CD4-positive, CD25-positive, alpha-beta regulatory T cell (primary cell): ENCODE results near the gene E2F1. TPM values are rescaled to one million over a fixed set of nuclear protein-coding genes. Genes with fewer than 3 reads are reported as not detected.

Experiments
- ATAC-seq, 2 donors: fragments of 150-1000 bp; cut with Tn5 transposase; one replicate each; pipeline ENCODE4 v1.10.0; 2021; ENCODE audit warnings: low read depth in 2 of 2, moderate number of reproducible peaks in 2 of 2, moderate library complexity in 1 of 2
- DNase-seq, 3 donors: peaks; one replicate each; pipeline versions ENCODE4 v3.0.0 to v3.0.0-alpha.2; 2012 to 2022; ENCODE audit warnings: mixed read lengths in 1 of 3
- H3K27ac ChIP-seq: one replicate; pipeline ENCODE4 v1.7.0; 2013; ENCODE audit warnings: mild to moderate bottlenecking, low read length; ENCODE audit not compliant: insufficient read depth, poor library complexity, severe bottlenecking
- H3K27me3 ChIP-seq: one replicate; pipeline ENCODE4 v1.7.0; 2013; ENCODE audit warnings: low read length; ENCODE audit not compliant: control insufficient read depth, insufficient read depth
- H3K36me3 ChIP-seq: one replicate; pipeline ENCODE4 v1.7.0; 2013; ENCODE audit warnings: mild to moderate bottlenecking, low read length, moderate library complexity; ENCODE audit not compliant: control insufficient read depth, insufficient read depth
- H3K4me1 ChIP-seq: 2 replicates; pipeline ENCODE4 v1.7.0; 2013; ENCODE audit warnings: mild to moderate bottlenecking, low read length; ENCODE audit not compliant: insufficient read depth, control insufficient read depth, poor library complexity, severe bottlenecking
- H3K4me3 ChIP-seq: one replicate; pipeline ENCODE4 v1.7.0; 2013; ENCODE audit warnings: low read depth, mild to moderate bottlenecking, low read length, moderate library complexity
- H3K9me3 ChIP-seq, 2 experiments: 1 replicate in 1 of 2; 2 replicates in 1 of 2; pipeline ENCODE4 v1.7.0; 2013; ENCODE audit warnings: low read length in 2 of 2, mild to moderate bottlenecking in 1 of 2, moderate library complexity in 1 of 2; ENCODE audit not compliant: control insufficient read depth in 2 of 2
- H3K27ac Mint-ChIP-seq, 3 donors: one replicate each; pipeline ENCODE4 v1.8.0; 2020 to 2022; ENCODE audit warnings: mild to moderate bottlenecking in 3 of 3, mixed read lengths in 3 of 3, moderate library complexity in 2 of 3
- H3K27me3 Mint-ChIP-seq: one replicate; pipeline ENCODE4 v1.8.0; 2022; ENCODE audit warnings: mild to moderate bottlenecking, mixed read lengths
- H3K36me3 Mint-ChIP-seq: one replicate; pipeline ENCODE4 v1.8.0; 2020; ENCODE audit warnings: mixed read lengths
- H3K4me1 Mint-ChIP-seq, 4 donors: one replicate each; pipeline ENCODE4 v1.8.0; 2020 to 2022; ENCODE audit warnings: mixed read lengths in 4 of 4, mild to moderate bottlenecking in 1 of 4
- H3K4me3 Mint-ChIP-seq, 4 donors: one replicate each; pipeline ENCODE4 v1.8.0; 2020 to 2022; ENCODE audit warnings: mild to moderate bottlenecking in 4 of 4, mixed read lengths in 4 of 4, moderate library complexity in 3 of 4
- H3K9me3 Mint-ChIP-seq, 7 donors: one replicate each; pipeline ENCODE4 v1.8.0; 2020 to 2022; ENCODE audit warnings: mixed read lengths in 7 of 7, mild to moderate bottlenecking in 3 of 7, moderate library complexity in 2 of 7
- polyA plus RNA-seq, 4 donors: library from polyadenylated mRNA; unstranded; fragments of 300-500 nt; fragmentation: Illumina TruSeq; gene quantifications; one replicate each; pipeline ENCODE4 v1.2.3, GENCODE V29; 2021
- total RNA-seq: library from RNA; stranded (reverse); gene quantifications from one replicate; pipeline ENCODE4 v1.2.3, GENCODE V29; 2022

The E2F1 gene
- total and polyA plus RNA-seq, 5 donors from 2014 or later, result 0.48 to 3.1 (median 0.94) TPM

DNA sequence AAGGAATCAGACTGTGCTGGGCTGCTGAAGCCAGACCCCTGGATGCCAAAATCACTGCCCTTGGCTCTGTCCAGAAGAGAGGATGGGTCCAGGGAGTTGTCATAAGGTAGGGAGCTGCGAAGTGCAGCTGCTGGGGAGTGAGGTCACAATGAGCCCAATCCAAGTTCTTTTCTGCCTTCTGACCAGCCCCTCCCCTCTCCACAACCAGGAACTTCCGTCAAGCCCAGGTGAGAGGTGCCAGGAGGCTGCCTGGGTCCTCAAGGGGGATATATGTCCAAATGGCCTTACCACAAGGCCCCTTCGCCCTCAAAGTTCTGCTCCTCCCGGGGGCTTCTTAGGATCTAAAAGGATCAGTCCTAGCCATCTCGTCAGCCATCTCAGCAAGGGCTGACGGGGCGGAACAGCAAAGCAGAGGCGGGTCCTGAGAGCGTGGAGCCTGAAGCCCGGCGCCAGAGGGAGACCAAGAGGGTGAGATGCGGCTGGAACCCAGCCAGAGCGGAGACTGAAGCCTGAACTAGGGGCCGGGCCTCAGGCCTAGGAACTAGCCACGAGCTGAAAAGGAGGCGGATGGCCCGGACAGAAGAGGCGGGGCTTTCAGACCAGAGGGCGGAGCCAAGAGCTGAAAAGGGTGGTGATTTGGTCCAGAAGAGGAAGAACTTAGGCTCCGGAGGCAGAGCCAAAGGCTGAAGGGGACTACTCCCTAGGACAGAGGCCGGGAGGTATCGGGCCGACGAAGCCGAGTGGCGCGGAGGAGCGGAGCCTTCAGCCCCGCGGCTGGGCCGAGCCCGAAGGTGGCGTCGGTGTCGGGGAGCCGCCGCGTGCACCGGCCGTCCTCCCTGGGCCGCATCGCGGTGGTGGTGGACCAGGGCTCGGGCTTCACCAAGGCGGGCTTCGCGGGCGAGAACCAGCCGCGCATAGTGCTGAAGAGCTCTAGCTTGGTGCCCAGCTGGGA, 19.6 kb downstream of the E2F1 start, which contains the start of gene ACTL10:
ACTL10 (plus strand) TSS at position 651 of the 952 bp plus-strand sequence. CDS start 555 bp downstream, outside the sequence.
- Histone ChIP-seq H3K27me3 (no peaks in the 10 kb centered on the region), H3K36me3 (no peaks in the 10 kb centered on the region), H3K4me3 (peak within 1 kb of the TSS; percentile 62), H3K9me3 (no peaks in the 10 kb centered on the region), H3K27ac (peak within 1 kb of the TSS; percentile 80), H3K4me1 (peaks cover 56% of the 10 kb centered on the region)
- no peaks in the 10 kb centered on the region for H3K36me3 Mint-ChIP-seq
- peaks cover 11 to 53% (median 23%) of the 10 kb centered on the region in 4 donors for H3K4me1 Mint-ChIP-seq
- H3K27ac Mint-ChIP-seq, result peak within 1 kb of the TSS; percentile 94 to 98 (median 96)
- no peaks in the 10 kb centered on the region for H3K9me3 Mint-ChIP-seq
- peak within 1 kb of the TSS; percentile 95 to 100 (median 97) for H3K4me3 Mint-ChIP-seq
- ATAC-seq (peak; percentile 38 to 40), DNase-seq (peak; percentile 60 to 87 (median 81))
- H3K27me3 Mint-ChIP-seq, result no peaks in the 10 kb centered on the region

DNA sequence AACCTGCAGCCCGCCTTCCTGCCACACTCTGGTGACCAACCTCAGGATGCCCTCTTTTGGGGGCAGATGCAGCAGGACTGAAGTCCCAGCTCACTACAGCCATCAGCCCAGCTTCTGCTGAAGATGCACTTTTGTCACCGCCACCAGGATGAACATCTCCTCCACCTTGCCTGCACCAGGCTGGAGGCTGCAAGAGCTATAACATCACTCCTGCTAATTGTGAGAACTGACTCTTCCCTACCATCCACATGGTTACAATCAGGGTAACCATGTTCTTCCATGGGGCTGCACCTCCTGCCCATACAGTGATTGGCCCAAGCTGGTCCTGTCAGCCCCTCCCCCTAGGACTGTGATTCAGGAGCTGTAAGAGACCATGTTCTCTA, 21.4 kb downstream of the E2F1 start:
- Histone ChIP-seq H3K9me3 (no peaks in the 10 kb centered on the region), H3K27ac (peak overlapping the region; percentile 87), H3K4me3 (no peak overlapping the region), H3K27me3 (no peaks in the 10 kb centered on the region), H3K36me3 (no peaks in the 10 kb centered on the region), H3K4me1 (peaks cover 56% of the 10 kb centered on the region)
- peak overlapping the region; percentile 95 to 98 (median 97) for H3K27ac Mint-ChIP-seq
- H3K4me1 Mint-ChIP-seq, result peaks cover 11 to 50% (median 23%) of the 10 kb centered on the region in 4 donors
- H3K4me3 Mint-ChIP-seq, result peak overlapping the region; percentile 61 to 97 (median 92)
- H3K27me3 Mint-ChIP-seq, result no peaks in the 10 kb centered on the region
- ATAC-seq (no peak), DNase-seq (no peak)
- no peaks in the 10 kb centered on the region for H3K36me3 Mint-ChIP-seq
- H3K9me3 Mint-ChIP-seq, result no peaks in the 10 kb centered on the region

DNA sequence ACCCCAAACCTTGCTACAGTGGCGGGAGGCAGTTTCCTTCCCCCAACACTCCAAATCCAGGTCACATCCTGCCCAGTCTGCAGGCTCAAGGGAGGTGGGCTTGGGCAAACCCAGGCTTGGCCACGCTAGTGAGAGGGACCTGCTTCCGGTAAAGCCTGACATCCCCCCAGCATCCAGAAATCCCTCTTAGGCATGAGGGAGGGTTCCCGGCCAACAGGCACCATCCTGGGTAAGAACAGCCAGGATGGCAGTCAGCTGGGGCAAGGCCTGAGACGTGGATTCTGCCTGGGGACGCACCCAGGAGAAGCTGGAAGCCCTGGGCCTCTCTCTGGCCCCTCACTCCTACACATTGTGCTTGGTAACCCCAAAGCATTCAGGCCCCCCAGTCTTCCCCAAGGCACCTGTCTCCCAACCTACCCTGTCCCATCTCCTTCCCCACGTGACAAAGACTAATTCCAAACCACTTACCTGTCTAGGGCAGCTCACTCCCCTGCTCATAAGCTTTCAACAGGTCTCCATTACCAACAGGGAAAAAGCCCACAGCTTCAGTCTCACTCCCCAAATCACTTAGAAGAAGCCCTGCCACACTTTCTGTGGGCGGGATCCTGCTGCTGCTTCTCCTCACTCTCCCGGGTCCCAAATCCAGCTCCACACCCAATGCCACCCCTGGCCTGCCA, 22.0 kb downstream of the E2F1 start:
- H3K4me1 ChIP-seq, result peaks cover 56% of the 10 kb centered on the region
- DNase-seq (no peak), ATAC-seq (no peak)

GRCh38 chr20:33663161-33664084, 22.8 kb downstream of the E2F1 start:
- Histone ChIP-seq H3K9me3 (no peaks in the 10 kb centered on the region), H3K4me1 (peaks cover 56% of the 10 kb centered on the region), H3K4me3 (peak overlapping the region; percentile 64), H3K27ac (peak overlapping the region; percentile 87), H3K27me3 (no peaks in the 10 kb centered on the region), H3K36me3 (no peaks in the 10 kb centered on the region)
- Mint-ChIP-seq H3K27me3 (no peaks in the 10 kb centered on the region), H3K4me1 (peaks cover 11 to 44% (median 23%) of the 10 kb centered on the region in 4 donors), H3K4me3 (peak overlapping the region; percentile 90 to 97 (median 94)), H3K36me3 (no peaks in the 10 kb centered on the region), H3K9me3 (no peaks in the 10 kb centered on the region), H3K27ac (peak overlapping the region; percentile 95 to 98 (median 97))
- DNase-seq (peak; percentile 80 to 94 (median 84)), ATAC-seq (peak; percentile 73)

More for the DNA sequence above, 22.0 kb downstream of the E2F1 start:
- H3K27ac Mint-ChIP-seq, result peak overlapping the region; percentile 95 to 98 (median 97)
- Histone ChIP-seq H3K4me3 (peak overlapping the region; percentile 61), H3K9me3 (no peaks in the 10 kb centered on the region), H3K36me3 (no peaks in the 10 kb centered on the region), H3K27me3 (no peaks in the 10 kb centered on the region), H3K27ac (peak overlapping the region; percentile 87)
- H3K4me1 Mint-ChIP-seq, result peaks cover 11 to 50% (median 23%) of the 10 kb centered on the region in 4 donors
- H3K36me3 Mint-ChIP-seq, result no peaks in the 10 kb centered on the region
- no peaks in the 10 kb centered on the region for H3K27me3 Mint-ChIP-seq
- H3K9me3 Mint-ChIP-seq, result no peaks in the 10 kb centered on the region
- H3K4me3 Mint-ChIP-seq, result peak overlapping the region; percentile 61 to 97 (median 92)

DNA sequence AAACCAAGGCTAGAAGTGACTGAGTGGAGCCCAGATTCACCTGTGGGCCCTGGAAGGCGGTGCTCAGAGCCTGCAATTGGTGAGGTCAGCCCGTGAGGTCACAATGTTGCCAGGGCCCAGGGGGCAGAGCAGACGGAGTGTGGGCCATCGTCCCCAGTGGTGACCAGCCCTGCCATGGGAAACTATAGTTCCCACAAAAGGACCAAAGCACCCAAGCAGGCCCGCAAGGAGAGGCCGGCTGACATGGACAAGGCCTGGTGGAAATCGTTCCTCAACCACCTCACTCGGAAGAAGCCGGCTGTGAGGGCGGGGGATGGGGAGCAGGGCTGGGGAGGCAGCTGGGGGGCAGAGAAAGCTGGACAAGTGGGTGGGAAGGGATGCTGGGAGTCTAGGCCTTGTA, 24.0 kb downstream of the E2F1 start, which contains the start of gene C20orf144:
C20orf144 (plus strand) TSS at position 156 of the 400 bp plus-strand sequence; CDS start at position 175, 19 bp downstream.
- no peak for DNase-seq
- Histone ChIP-seq H3K36me3 (no peaks in the 10 kb centered on the region), H3K9me3 (no peaks in the 10 kb centered on the region), H3K4me3 (peak within 1 kb of the TSS; percentile 64), H3K4me1 (peaks cover 43% of the 10 kb centered on the region), H3K27ac (peak within 1 kb of the TSS; percentile 87), H3K27me3 (no peaks in the 10 kb centered on the region)
- Mint-ChIP-seq H3K27me3 (no peaks in the 10 kb centered on the region), H3K27ac (peak within 1 kb of the TSS; percentile 83 to 98 (median 89)), H3K4me1 (peaks cover 11 to 39% (median 23%) of the 10 kb centered on the region in 4 donors), H3K4me3 (peak within 1 kb of the TSS; percentile 90 to 97 (median 94)), H3K36me3 (no peaks in the 10 kb centered on the region), H3K9me3 (no peaks in the 10 kb centered on the region)
- no peak for ATAC-seq

GRCh38 chr20:33660685-33661058, 25.5 kb downstream of the E2F1 start:
- Histone ChIP-seq H3K27ac (no peak overlapping the region), H3K4me1 (peaks cover 30% of the 10 kb centered on the region), H3K9me3 (no peaks in the 10 kb centered on the region), H3K27me3 (no peaks in the 10 kb centered on the region), H3K36me3 (no peaks in the 10 kb centered on the region), H3K4me3 (no peak overlapping the region)
- H3K4me3 Mint-ChIP-seq, result peak overlapping the region in 1 of 4 donors; percentile 80
- no peaks in the 10 kb centered on the region for H3K9me3 Mint-ChIP-seq
- ATAC-seq (no peak), DNase-seq (no peak)
- H3K4me1 Mint-ChIP-seq, result peaks cover 6 to 32% (median 18%) of the 10 kb centered on the region in 4 donors
- no peaks in the 10 kb centered on the region for H3K27me3 Mint-ChIP-seq
- H3K36me3 Mint-ChIP-seq, result no peaks in the 10 kb centered on the region
- peak overlapping the region in 1 of 3 donors; percentile 36 for H3K27ac Mint-ChIP-seq
